Testis (tissue), 3 donors: ENCODE measurements around the gene PRKCD. TPM values are rescaled to one million over a fixed set of nuclear protein-coding genes. Genes with fewer than 3 reads are reported as not detected.

Experiments used
- DNase-seq: peaks from one replicate; pipeline ENCODE4 v3.0.0-alpha.2; 2019
- H3K27ac ChIP-seq, 2 donors: fragments of 200-600 bp; sonication (generic); one replicate each; pipeline ENCODE4 v1.5.1; 2019
- H3K27me3 ChIP-seq: fragments of 200-600 bp; sonication (generic); one replicate; pipeline ENCODE4 v1.5.1; 2019
- H3K36me3 ChIP-seq: fragments of 200-600 bp; sonication (generic); one replicate; pipeline ENCODE4 v1.5.1; 2017; ENCODE audit warnings: low read depth; ENCODE audit errors: missing control alignments
- H3K4me1 ChIP-seq: fragments of 200-600 bp; sonication (generic); one replicate; pipeline ENCODE4 v1.5.1; 2019
- H3K4me3 ChIP-seq, 2 donors: fragments of 200-600 bp; sonication (generic); one replicate each; pipeline ENCODE4 v1.5.1; 2017 to 2019
- H3K9me3 ChIP-seq: fragments of 200-600 bp; sonication (generic); one replicate; pipeline ENCODE4 v1.5.1; 2017
- POLR2A ChIP-seq: fragments of 450-650 bp; IDR thresholded peaks from one replicate; pipeline ENCODE4 v1.6.1; 2017; ENCODE audit warnings: antibody characterized with exemption, mild to moderate bottlenecking, moderate library complexity
- WGBS, 2 donors: methylation state at CpG; one replicate each; pipeline ENCODE4 v1.1.5; 2018; 5-methylcytosine and 5-hydroxymethylcytosine counted together
- intact Hi-C: fragments of 100-400 bp; cut with DNase I; formaldehyde crosslinking; loops from one replicate; pipeline ENCODE4 v1.15.1; 2023; ENCODE audit warnings: low total_unique reads
- polyA plus RNA-seq: library from polyadenylated mRNA; stranded (reverse); fragments of 350-450 nt; fragmentation: Illumina TruSeq; extraction: RNeasy Lipid Tissue Mini Kit (QIAGEN cat#74804); gene quantifications from one replicate; pipeline ENCODE4 v1.2.3, GENCODE V29; 2014; ENCODE audit warnings: low read depth, low replicate concordance; ENCODE audit not compliant: insufficient read depth
- total RNA-seq, 2 donors: library from RNA; depleted of rRNA; stranded (reverse); fragments of >200 nt; gene quantifications; one replicate each; pipeline ENCODE4 v1.2.3, GENCODE V29; 2016
- TF ChIP-seq, protein P1 (sequence below), 3 experiments: fragments of 450-650 bp in 2 of 3; fragments of 200-600 bp in 1 of 3; sonication (generic) in 1 of 3; IDR thresholded peaks; one replicate each; pipeline ENCODE4 v1.5.1; 2016 to 2019; ENCODE audit warnings: antibody characterized with exemption in 3 of 3, mild to moderate bottlenecking in 2 of 3, moderate library complexity in 1 of 3

PRKCD gene
- total and polyA plus RNA-seq, 3 donors from 2014 or later = 36.3 to 44.5 (median 42.3) TPM

DNA sequence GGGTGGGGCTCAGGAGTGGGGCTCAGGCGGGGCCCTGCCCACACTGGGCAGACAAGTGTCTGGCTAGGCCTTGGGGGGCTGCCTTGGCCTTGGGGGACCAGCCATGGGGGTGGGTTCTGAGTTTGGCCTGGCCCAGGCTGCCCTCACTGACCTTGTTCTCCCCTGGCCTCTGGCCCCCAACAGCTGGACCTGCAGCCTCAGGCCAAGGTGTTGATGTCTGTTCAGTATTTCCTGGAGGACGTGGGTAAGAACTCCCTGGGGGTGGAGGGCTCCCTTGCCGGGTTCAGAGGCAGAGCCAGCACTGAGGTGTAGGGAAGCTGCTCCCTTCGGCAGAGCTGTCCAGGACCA is 20.0 kb downstream of the PRKCD start:
- intact Hi-C loops = no loop called here
- no peak overlapping the region for H3K4me3 ChIP-seq
- H3K27me3 ChIP-seq = no peaks in the 10 kb centered on the region
- H3K4me1 ChIP-seq = no peaks in the 10 kb centered on the region
- no peak for TF ChIP-seq POLR2A
- TF ChIP-seq, protein P1, sequence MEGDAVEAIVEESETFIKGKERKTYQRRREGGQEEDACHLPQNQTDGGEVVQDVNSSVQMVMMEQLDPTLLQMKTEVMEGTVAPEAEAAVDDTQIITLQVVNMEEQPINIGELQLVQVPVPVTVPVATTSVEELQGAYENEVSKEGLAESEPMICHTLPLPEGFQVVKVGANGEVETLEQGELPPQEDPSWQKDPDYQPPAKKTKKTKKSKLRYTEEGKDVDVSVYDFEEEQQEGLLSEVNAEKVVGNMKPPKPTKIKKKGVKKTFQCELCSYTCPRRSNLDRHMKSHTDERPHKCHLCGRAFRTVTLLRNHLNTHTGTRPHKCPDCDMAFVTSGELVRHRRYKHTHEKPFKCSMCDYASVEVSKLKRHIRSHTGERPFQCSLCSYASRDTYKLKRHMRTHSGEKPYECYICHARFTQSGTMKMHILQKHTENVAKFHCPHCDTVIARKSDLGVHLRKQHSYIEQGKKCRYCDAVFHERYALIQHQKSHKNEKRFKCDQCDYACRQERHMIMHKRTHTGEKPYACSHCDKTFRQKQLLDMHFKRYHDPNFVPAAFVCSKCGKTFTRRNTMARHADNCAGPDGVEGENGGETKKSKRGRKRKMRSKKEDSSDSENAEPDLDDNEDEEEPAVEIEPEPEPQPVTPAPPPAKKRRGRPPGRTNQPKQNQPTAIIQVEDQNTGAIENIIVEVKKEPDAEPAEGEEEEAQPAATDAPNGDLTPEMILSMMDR (IDR thresholded peaks at IDR 0.05) = no peak
- H3K9me3 ChIP-seq = no peaks in the 10 kb centered on the region
- 58 to 77% methylated on average over 3 to 4 of the region's 4 CpGs for WGBS, 2 donors
- DNase-seq = no peak
- no peak overlapping the region for H3K27ac ChIP-seq
- no peaks in the 10 kb centered on the region for H3K36me3 ChIP-seq

DNA sequence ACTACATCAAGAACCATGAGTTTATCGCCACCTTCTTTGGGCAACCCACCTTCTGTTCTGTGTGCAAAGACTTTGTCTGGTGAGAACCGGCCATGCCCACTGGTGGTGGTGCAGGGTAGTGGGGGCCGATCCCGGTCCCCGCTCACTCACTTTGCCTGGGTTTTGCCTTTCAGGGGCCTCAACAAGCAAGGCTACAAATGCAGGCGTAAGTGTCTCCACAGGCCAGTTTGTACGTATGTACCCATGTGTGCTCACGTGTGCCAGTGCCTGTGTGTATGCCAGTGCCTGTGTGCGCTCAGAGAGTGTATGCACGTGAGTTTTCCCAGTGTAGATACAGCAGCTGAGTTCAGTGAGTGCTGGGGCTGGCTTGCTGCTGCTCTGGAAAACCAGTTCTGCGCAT is 20.5 kb downstream of the PRKCD start:
- no peaks in the 10 kb centered on the region for H3K27me3 ChIP-seq
- no peak for DNase-seq

DNA sequence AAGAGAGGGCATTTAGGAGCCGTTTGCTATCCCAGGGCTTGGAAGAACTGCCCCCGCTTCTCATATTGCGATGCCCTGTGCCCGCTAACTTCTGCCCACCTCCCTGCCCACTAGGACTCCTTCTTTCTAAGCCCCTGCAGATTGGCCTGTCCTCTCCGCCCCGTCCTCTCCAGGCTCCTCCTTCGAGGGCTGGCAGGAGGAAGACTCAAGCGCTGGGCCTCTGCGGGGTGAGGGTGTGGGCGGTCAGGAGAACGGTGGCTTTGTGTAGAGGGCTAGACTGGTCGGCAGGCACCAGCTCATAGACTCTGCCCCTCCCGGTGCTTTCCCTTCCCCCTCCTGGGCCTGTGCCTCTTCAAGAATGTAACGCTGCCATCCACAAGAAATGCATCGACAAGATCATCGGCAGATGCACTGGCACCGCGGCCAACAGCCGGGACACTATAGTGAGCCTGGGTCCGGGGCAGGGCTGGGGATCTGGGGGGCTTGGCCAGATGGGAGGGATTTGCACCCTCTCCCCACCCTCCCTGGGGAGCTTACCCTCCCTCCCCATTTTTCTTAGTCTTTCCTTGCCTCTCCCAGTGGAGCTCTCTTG is 21.9 kb downstream of the PRKCD start:
- Histone ChIP-seq H3K27ac (no peak overlapping the region), H3K9me3 (no peaks in the 10 kb centered on the region), H3K27me3 (no peaks in the 10 kb centered on the region), H3K4me1 (no peaks in the 10 kb centered on the region), H3K4me3 (no peak overlapping the region), H3K36me3 (no peaks in the 10 kb centered on the region)
- intact Hi-C loops = no loop called here
- 88 to 89% methylated on average over 10 to 20 of the region's 20 CpGs for WGBS, 2 donors
- no peak for DNase-seq
- TF ChIP-seq, protein P1 (IDR thresholded peaks at IDR 0.05) = no peak
- no peak for TF ChIP-seq POLR2A

More for the DNA sequence above, 20.5 kb downstream of the PRKCD start:
- intact Hi-C loops = no loop called here
- no peak overlapping the region for H3K27ac ChIP-seq
- H3K4me1 ChIP-seq = no peaks in the 10 kb centered on the region
- 89 to 95% methylated on average over 7 to 11 of the region's 11 CpGs for WGBS, 2 donors
- TF ChIP-seq, protein P1 (IDR thresholded peaks at IDR 0.05) = no peak
- no peaks in the 10 kb centered on the region for H3K36me3 ChIP-seq
- H3K9me3 ChIP-seq = no peaks in the 10 kb centered on the region
- no peak overlapping the region for H3K4me3 ChIP-seq

DNA sequence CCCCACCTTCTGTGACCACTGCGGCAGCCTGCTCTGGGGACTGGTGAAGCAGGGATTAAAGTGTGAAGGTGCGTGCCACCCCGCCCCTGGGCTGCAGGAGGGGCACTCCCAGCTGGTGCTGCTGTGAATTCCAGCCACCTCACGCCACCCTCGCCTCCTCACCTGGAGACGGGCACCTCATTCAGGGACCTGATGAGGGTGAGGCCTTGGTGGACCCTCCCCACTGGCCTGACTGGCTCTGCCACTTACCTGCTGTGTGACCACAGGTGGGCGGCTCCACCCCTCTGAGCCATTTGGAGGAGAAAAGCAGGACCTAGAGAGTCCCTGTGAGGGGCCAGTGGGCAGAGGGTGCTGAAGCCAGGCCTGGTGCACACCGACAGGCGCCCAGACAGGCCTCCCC is 22.5 kb downstream of the PRKCD start:
- no peak overlapping the region for H3K27ac ChIP-seq
- WGBS, 2 donors = 97 to 100% methylated on average over 2 to 9 of the region's 9 CpGs
- H3K36me3 ChIP-seq = no peaks in the 10 kb centered on the region
- H3K9me3 ChIP-seq = no peaks in the 10 kb centered on the region
- H3K4me1 ChIP-seq = no peaks in the 10 kb centered on the region
- H3K27me3 ChIP-seq = no peaks in the 10 kb centered on the region
- TF ChIP-seq, protein P1 (IDR thresholded peaks at IDR 0.05) = no peak
- no peak for TF ChIP-seq POLR2A
- no peak for DNase-seq
- intact Hi-C loops = no loop called here
- H3K4me3 ChIP-seq = no peak overlapping the region

DNA sequence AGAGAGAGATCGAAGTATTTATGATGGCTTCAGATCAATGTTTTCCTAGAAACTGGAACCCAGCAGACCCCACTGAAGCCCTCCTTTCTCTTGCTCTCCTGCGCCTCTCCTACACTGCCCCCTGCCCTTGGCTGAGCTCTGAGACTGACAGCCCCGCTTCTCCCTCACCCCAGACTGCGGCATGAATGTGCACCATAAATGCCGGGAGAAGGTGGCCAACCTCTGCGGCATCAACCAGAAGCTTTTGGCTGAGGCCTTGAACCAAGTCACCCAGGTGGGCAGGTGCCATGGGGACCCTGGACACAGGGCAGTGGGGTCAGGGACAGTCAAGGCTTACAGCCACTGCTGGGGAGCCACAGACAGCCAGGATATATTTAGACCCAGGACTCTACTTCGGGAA is 23.7 kb downstream of the PRKCD start:
- intact Hi-C loops = no loop called here
- DNase-seq = no peak
- no peak overlapping the region for H3K27ac ChIP-seq
- no peaks in the 10 kb centered on the region for H3K4me1 ChIP-seq
- no peaks in the 10 kb centered on the region for H3K36me3 ChIP-seq
- WGBS, 2 donors = 89 to 96% methylated on average over 7 of the region's 7 CpGs
- H3K4me3 ChIP-seq = no peak overlapping the region
- TF ChIP-seq POLR2A = no peak
- TF ChIP-seq, protein P1 (IDR thresholded peaks at IDR 0.05) = no peak
- H3K27me3 ChIP-seq = no peaks in the 10 kb centered on the region
- H3K9me3 ChIP-seq = no peaks in the 10 kb centered on the region
